ENCODE data around the gene SHC3. TPM values are rescaled to one million over a fixed set of nuclear protein-coding genes. Genes with fewer than 3 reads are reported as not detected.

The SHC3 gene
- total and polyA plus RNA-seq, 2 experiments from 2014 or later: 1.3 to 2.9 TPM

DNA sequence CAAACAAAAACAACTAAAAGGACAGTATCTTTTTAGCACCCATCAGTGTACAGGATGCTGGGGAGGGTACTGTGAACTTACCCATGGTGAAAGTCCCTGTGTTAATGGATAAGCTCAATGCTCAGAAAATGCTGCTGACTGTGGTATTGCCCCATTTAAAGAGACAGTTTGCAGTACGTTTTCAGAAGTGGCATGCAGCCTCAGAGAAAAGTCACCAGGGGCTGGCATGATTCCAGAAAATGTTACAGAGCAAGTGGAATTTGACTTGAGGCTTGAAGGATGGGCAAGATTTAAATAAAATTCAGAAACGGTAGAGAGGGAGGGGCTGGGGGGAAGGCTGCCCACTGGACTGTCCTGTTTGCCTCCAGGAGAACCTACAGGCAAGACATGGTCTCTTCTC, 180.1 kb downstream of the SHC3 start:
- DNase-seq (ENCODE audit: low spot score): no peak
- no peak for ATAC-seq
- H3K36me3 Mint-ChIP-seq (ENCODE audit: low read depth): peaks cover 7% of the 10 kb centered on the region

GRCh38 chr9:88997646-88998045, 181.0 kb downstream of the SHC3 start:
- H3F3A ChIP-seq (replicated peaks; ENCODE audit: low read depth): no peaks in the 10 kb centered on the region
- no peak for ATAC-seq
- peaks cover 7% of the 10 kb centered on the region for H3K36me3 Mint-ChIP-seq (ENCODE audit: low read depth)
- TF ChIP-seq CREB1 (CRISPR knock-in tag; IDR thresholded peaks at IDR 0.05; ENCODE audit: low read depth) (no peak), REST (IDR thresholded peaks at IDR 0.05; ENCODE audit: unreplicated experiment) (no peak), CTCF (conservative IDR thresholded peaks at IDR 0.05; ENCODE audit: low read depth in 2 of 2) (no peak), ZNF331 (CRISPR knock-in tag; IDR thresholded peaks at IDR 0.05; ENCODE audit: low read depth) (no peak)

More for the DNA sequence above, 180.1 kb downstream of the SHC3 start:
- Mint-ChIP-seq H3K27ac (no peak overlapping the region), H3K27me3 (ENCODE audit: insufficient read depth, low read depth, poor library complexity) (no peaks in the 10 kb centered on the region), H3K4me1 (peaks cover 16% of the 10 kb centered on the region), H3K4me3 (no peak overlapping the region), H3K9me3 (no peaks in the 10 kb centered on the region)
- no peaks in the 10 kb centered on the region for H3K9me2 ChIP-seq (ENCODE audit: insufficient read depth)
- peaks cover 6% of the 10 kb centered on the region; the same call in 1 of the 2 replicates for H4K20me1 ChIP-seq (replicated peaks; ENCODE audit: insufficient read depth)
- H3K4me3 ChIP-seq: no peak overlapping the region
- H2AFZ ChIP-seq: no peak overlapping the region
- H3K27me3 ChIP-seq (ENCODE audit: insufficient read depth): no peaks in the 10 kb centered on the region
- H3K4me1 ChIP-seq (ENCODE audit: insufficient read depth): peaks cover 6% of the 10 kb centered on the region; the same call in 1 of the 2 replicates
- TF ChIP-seq POLR2AphosphoS5 (IDR thresholded peaks at IDR 0.05; ENCODE audit: low read depth) (no peak), ZNF114 (CRISPR knock-in tag; IDR thresholded peaks at IDR 0.05) (no peak), REST (IDR thresholded peaks at IDR 0.05; ENCODE audit: unreplicated experiment) (no peak), ETS1 (IDR thresholded peaks at IDR 0.05) (no peak), EZH2 (IDR thresholded peaks at IDR 0.05; ENCODE audit: low read depth, unreplicated experiment) (no peak), JUNB (IDR thresholded peaks at IDR 0.05; ENCODE audit: unreplicated experiment) (no peak), STAT1 (IDR thresholded peaks at IDR 0.05; ENCODE audit: unreplicated experiment) (no peak)
- H3K4me2 ChIP-seq: no peak overlapping the region
- no peaks in the 10 kb centered on the region for H3F3A ChIP-seq (replicated peaks; ENCODE audit: low read depth)
- no peak overlapping the region for H3K27ac ChIP-seq (ENCODE audit: low read depth)
- H3K36me3 ChIP-seq (ENCODE audit: insufficient read depth): no peaks in the 10 kb centered on the region; the same call in none of the 2 replicates
- H3K79me2 ChIP-seq (replicated peaks; ENCODE audit: insufficient read depth): peaks cover 7% of the 10 kb centered on the region; the same call in 1 of the 2 replicates

More at GRCh38 chr9:88997646-88998045, 181.0 kb downstream of the SHC3 start:
- Histone ChIP-seq H4K20me1 (replicated peaks; ENCODE audit: insufficient read depth) (peaks cover 4% of the 10 kb centered on the region; the same call in 1 of the 2 replicates), H3K27me3 (ENCODE audit: insufficient read depth) (peaks cover 1% of the 10 kb centered on the region; the same call in 1 of the 2 replicates), H3K79me2 (replicated peaks; ENCODE audit: insufficient read depth) (peaks cover 10% of the 10 kb centered on the region; the same call in 1 of the 2 replicates), H3K4me3 (no peak overlapping the region), H3K4me2 (no peak overlapping the region), H3K36me3 (ENCODE audit: insufficient read depth) (no peaks in the 10 kb centered on the region; the same call in none of the 2 replicates), H3K9me2 (ENCODE audit: insufficient read depth) (no peaks in the 10 kb centered on the region), H3K27ac (ENCODE audit: low read depth) (no peak overlapping the region), H3K4me1 (ENCODE audit: insufficient read depth) (peaks cover 13% of the 10 kb centered on the region; the same call in 1 of the 2 replicates), H2AFZ (no peak overlapping the region)
- no peaks in the 10 kb centered on the region for H3K9me3 Mint-ChIP-seq
- H3K4me3 Mint-ChIP-seq: no peak overlapping the region
- DNase-seq (ENCODE audit: low spot score): no peak
- no peak overlapping the region for H3K27ac Mint-ChIP-seq
- H3K4me1 Mint-ChIP-seq: peaks cover 19% of the 10 kb centered on the region
- H3K27me3 Mint-ChIP-seq (ENCODE audit: insufficient read depth, low read depth, poor library complexity): no peaks in the 10 kb centered on the region

Data from GM23338 (cell line).